NCI-H2107 (cell line): ENCODE results near the gene DCAF16.
"Not testable (repeated sequence)": the region's sequence is repeated elsewhere in the genome, so short reads cannot be mapped to it uniquely, and the experiment has no call there.

Experiments
- DNase-seq: peaks from one replicate; lab custom pipeline; 2025; lab: John Stamatoyannopoulos, UW

The DCAF16 gene

DNA sequence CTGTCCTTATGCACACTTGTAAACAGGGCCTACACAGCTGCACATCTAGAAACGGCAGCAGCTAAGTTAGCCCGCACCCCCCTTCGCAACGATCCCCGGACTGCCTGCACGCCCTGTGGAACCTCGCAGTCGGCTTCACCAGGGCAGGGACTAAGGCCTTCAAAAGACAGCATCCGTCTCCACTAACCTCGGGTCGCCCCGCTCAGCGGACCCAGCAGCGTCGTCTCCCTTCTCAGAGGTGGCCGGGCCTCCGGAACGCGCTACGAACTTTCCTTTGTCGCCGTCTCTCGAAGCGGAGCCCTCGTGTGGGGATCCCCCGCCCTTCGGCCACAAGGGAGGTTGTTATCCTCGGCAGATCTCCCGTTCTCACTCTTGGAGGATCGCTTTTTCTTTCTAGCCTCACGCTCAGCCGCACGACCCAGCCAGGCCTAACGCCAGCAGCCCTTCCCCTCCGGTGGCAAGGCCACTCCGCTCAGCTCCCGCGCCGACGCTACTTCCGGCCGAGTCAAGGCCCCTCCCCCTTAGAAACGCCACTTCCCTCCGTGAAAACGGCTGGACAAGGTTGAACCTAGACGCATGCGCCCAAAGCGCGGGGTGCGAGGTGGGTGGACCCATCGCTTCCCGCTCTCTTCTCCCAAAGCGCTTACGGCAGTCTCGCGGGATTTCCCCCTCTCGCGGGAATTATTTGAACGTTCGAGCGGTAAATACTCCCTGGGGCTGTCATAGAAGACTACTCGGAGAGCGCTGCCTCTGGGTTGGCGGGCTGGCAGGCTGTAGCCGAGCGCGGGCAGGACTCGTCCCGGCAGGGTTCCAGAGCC, at the start of gene DCAF16, which contains the start of gene NCAPG:
Gene DCAF16, minus strand, starts transcription at position 498 of the 818 bp plus-strand sequence. CDS start 6,616 bp downstream, outside the sequence.
Gene NCAPG, plus strand, starts transcription at position 720 of the 818 bp plus-strand sequence. CDS start 99 bp downstream, outside the sequence.
- peak; percentile 88 for DNase-seq

DNA sequence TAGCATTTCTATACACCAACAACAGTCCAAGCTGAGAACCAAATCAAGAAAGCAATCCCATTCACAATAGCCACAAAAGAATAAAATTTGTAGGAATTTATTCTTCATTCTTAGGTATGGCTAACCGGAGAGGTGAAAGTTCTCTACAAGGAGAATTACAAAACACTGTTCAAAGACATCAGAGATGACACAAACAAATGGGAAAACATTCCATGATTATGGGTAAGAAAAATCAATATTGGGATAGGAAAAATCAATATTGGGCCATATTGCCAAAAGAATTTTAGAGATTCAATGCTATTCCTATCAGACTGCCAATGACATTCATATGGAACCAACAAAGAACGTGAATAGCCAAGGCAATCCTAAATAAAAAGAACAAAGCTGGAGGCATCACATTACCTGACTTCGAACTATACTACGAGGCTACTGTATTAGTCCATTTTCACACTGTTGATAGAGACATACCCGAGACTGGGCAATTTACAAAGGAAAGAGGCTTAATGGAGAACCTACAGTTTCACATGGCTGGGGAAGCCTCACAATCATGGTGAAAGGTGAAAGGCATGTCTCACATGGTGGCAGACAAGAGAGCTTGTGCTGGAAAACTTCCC, 49.3 kb upstream of the DCAF16 start:
- no peak for DNase-seq

DNA sequence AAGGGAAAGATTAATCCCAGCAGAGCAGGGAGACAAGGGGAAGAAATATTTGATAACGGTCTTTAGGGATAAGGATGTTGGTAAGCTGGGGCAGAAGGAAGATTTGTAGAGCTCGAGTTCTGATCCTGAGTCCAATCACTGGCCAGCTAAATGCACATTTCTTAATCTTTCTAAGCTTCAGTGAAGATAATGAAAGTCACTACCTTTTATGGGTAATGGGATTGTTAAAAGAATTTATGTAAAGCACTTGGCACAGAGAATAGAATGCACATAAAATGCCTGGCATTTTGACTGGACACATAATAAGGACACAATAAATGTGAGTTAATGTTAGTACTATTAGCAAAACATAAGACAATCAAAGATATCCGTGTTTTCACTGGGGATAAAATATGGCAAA, 43.5 kb upstream of the DCAF16 start:
- no peak for DNase-seq

DNA sequence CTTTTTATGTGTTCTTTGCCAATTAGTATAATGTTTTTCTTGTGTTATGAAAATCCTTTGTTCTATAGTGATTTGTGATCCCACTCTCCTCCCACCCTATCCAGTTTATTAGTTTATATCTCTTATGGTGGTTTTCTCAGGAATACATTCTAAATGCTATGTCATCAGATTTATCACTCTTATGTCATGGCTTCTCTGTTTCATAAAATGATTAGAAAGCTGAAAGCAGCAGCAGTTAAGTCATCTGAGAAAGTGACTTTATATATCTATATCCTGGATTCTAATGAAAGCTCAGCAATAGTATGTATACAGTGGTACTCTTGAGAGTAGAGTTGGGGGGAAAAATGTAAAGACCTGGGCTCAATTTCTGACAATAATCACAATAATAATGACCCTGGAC, 41.4 kb upstream of the DCAF16 start:
- no peak for DNase-seq

DNA sequence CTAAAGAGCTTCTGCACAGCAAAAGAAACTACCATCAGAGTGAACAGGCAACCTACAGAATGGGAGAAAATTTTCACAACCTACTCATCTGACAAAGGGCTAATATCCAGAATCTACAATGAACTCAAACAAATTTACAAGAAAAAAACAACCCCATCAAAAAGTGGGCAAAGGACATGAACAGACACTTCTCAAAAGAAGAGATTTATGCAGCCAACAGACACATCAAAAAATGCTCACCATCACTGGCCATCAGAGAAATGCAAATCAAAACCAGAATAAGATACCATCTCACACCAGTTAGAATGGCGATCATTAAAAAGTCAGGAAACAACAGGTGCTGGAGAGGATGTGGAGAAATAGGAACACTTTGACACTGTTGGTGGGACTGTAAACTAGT, 39.7 kb upstream of the DCAF16 start:
- DNase-seq, result not testable (repeated sequence)

DNA sequence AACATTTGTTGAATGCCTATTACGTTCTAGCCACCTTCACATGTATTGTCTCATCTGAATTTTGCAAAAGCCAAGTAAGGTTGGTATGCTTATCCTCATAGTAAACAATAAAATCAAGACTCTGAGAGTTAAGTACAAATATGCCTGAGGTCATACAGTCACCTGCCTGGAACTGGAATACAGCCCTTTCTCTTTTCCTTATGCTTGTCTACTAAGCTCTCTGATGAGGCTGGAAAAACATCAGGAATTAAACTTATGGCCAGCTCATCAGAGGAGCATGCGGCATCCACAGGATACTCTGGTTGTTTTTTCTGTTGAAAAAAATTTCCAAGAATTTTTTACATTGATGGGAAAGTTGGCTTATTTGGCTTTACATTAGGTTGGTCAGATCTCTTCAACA, 35.7 kb upstream of the DCAF16 start:
- DNase-seq, result no peak

DNA sequence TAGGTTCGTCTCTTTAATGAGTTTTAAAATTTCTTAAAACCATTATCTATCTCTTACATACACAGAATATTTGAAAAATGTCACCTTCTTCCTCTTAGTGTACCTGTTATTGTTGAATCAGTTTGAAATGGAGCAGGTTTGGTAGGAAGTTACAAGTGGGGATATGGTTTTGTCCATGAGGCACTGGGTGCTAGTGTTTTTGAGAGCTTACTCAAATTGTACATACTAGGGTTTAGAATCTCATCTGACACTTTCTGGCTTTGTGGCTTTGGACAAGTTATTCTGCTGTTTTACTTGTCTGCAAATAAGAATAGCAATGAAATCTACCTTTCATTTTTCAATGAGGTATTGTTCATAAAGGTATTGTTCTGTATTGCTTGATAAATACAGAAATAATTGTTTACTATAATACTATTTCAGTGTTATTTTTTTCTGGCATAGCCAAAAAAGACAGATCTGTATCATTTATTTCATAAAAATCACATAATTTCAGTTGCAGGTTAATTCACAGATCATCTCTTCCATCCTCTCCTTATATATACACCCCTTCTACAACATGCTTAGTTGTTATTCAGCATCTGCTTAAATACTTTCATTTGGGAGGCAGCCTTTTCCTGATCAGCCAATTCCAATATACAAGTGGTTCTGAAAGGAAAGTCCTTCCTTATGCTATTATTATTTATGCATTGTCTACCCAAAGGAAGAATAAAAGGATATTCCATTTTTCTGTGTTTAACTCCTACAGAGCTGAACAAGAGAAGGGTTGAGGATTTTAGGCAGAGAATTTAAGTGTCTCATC, 13.5 kb upstream of the DCAF16 start:
- no peak for DNase-seq

DNA sequence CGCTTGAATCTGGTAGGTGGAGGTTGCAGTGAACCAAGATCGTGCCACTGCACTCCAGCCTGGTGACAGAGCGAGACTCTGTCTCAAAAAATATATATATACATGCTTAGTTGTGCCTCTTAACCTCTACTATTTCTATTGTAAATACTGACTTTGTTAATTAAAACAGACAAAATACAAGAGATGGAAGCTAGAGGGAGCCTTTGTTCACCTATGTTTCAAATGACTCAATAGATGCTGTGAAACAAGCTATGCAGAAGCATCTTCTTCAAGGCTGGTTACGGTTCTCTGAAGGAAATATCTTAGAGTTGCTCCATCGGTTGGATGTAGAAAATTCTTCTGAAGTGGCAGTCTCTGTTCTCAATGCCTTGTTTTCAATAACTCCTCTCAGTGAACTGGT, 6.5 kb upstream of the DCAF16 start:
- no peak for DNase-seq

DNA sequence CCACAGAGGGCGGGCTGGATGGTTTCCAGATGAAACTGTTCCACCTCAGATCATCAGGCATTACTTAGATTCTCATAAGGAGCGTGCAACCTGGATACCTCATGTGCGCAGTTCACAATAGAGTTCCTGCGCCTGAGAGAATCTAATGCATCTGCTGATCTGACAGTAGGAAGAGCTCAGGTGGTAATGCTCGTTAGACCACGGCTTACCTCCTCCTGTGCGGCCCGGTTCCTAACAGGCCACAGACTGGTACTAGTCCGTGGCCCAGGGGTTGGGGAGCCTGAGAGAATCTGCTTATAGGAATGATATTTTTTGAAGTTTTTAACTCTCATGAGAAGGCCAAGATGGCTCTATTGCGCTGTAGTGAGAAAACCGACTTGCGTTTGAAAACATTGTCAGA, 5.6 kb upstream of the DCAF16 start:
- DNase-seq, result no peak

DNA sequence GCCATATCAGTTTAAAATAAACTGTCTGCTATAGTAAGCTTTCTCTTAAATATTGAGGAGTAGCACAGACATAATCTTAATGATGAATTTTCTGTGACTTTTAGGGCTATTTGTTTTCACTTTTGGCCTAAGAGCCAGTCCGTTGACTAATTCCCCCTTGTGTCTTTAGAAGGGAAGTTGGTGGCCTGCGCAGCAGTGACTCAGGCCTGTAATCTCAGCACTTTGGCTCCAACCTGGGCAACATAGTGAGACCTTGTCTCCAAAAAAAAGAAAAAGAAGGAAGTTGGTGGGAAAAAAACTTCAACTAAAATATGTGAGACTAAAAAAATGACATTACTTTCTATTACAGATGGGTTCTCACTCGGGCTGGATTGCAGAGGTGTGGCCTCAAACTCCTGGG, 3.6 kb upstream of the DCAF16 start:
- DNase-seq, result no peak

DNA sequence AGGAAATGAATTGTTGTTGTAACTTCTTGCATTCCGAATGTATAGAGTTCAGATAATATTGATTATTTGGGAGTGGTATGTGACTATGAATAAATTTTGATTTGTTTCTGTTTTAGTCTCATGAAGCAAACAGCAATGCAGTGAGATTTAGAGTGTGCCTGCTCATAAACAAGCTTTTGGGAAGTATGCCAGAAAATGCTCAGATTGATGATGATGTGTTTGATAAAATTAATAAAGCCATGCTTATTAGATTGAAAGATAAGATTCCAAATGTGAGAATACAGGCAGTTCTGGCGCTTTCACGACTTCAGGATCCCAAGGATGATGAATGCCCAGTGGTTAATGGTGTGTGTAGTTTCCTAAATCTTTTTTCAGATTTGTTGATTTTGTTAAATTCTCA, 2.2 kb upstream of the DCAF16 start:
- DNase-seq, result no peak

DNA sequence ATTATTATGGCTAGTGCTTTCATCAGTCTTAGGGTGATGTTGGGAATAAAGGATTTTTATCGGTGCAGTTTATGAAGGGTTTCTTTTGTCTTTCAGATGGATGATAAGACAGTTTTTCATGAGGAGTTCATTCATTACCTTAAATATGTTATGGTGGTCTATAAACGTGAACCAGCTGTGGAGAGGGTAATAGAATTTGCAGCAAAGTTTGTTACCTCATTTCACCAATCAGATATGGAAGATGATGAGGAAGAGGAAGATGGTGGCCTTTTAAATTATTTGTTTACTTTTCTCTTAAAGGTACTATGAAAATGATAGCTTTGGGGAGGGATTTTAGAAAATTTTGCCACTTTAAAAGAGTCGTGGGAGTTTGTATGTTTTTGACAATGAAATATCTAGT, 1.6 kb upstream of the DCAF16 start:
- no peak for DNase-seq

DNA sequence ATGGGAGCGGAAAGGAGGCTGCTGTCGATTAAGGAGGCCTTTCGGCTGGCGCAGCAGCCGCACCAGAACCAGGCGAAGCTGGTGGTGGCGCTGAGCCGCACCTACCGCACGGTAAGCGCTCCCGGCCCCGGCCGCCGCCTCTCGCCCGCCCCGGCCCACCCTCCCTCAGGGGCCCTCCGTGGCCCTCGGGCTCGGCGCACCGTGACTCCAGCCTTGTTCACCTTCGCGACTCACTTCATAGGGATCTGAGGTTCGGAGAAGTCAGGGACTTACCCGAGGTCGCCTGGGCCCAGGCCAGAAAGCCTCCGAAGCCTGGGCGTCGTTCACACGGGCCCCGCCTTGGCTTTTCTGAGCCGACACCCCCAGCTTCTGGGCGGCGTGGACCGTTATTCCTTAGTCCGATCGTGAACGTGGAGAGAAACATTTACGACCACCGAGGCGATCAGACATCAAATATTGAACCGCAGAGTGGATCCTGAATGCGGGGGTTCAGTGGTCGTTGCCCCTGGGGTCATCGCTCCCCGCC, 584 bp upstream of the DCAF16 start:
- DNase-seq, result no peak

DNA sequence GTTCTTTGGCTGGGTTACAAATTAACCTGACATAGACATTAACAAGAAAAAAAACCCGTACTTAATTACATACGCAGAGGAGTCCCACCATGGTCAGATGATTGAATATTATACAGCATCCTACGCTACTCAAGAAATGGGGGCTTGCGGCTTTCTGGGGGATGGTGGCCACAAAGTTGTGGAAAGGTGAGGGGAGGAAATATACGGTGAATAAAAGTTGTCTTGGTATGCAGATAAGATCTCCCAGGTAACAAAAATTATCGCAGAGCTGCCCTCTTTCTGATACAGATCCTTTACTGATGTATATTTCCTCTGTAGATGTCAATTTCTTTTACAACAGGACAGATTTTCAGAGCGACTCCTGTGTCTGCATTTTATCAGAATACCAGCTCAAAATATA, 890 bp downstream of the DCAF16 start:
- DNase-seq, result no peak

DNA sequence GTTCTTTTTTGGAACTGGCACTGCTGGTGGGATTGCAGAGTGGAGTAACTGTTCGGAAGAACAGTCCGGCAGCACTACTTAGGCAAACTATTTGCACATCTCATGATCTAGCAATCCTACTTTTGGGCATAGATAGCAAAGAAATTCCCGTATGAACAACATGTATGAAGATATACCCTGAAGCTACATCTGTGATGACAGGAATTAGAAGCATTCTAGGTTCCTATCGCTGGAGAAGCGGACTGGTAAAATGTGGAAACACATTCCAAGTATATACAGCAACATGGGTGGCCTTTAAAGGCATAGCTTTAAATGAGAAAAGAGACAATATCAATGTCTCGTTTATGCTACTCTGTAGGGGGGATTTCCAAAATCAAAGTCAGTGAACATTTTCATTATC, 3.1 kb downstream of the DCAF16 start:
- no peak for DNase-seq

DNA sequence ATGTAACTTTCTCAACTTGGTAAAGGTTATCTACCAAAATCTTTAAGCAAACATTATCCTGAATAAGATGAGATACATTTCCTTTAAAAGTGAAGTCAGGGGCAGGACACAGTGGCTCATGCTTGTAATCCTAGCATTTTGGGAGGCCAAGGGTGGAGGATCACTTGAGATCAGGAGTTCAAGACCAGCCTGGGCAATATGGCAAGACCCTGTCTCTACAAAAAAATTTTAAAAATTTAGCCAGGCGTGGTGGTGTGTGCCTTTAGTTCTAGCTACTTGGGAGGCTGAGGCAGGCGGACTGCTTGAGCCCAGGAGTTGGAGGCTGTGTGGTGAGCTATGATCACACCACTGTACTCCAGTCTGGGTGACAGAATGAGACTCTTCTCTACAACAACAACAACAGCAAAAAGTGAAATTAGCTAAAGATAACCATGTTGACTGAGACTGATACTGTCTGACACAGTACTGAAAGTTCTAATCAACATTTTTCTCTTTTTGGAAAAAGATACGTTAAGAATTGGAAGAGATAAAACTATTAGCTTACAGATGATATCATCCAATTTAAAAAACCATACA, 4.9 kb downstream of the DCAF16 start:
- no peak for DNase-seq

DNA sequence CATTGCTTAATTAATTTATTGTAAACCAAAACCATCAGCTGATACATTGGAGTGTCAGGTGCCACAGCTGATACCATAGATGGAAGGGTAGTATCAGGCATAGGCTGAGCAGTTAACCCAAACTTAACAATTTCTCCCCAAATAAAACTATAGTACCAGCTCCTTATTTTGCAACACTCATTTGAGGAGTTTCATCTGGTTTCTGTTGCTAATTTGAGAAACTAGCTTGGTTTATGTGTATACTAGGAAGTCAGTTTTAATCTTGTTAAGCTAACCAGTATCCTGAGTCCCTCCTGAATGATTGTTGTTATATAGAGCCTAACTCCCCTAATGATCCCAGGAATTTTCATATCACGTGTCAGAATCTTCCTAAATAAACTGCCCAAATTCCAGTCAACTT, 12.7 kb downstream of the DCAF16 start:
- no peak for DNase-seq

DNA sequence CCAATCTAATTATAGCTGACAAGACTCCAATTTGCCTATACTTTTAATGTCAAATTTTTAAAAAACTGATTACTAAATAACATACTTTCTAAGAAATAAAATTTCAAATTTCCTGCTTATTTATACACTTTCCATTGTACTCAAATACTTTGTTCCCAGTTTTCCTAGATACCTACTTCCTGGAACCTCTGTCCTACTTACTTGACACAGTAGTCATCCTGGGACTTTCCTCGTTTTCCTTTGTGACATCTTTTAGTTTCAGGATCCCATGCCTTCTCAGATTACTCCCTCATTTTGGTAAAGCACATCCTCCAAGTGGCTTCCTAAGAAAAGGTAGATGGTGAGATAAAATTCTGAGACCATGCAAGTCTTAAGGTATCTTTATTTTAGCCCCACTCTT, 15.8 kb downstream of the DCAF16 start:
- DNase-seq, result no peak

DNA sequence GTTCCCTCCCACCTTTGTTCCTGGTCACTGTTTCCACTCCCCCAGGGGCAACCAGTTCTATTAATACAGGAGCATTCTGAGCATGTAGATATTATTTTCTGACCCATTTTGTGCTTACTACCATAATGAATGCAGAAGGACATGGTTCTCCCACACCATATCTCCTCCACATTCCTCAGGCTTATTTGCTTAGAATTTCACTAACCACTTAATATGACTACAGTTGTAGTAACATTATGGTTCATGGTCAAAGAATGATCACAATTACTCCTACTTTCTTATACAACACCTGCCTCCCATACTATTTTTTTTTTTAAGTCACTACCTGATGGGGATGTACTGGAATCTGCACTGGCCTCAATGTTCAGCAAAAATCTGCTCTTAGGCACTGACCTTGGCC, 21.6 kb downstream of the DCAF16 start:
- DNase-seq, result no peak

DNA sequence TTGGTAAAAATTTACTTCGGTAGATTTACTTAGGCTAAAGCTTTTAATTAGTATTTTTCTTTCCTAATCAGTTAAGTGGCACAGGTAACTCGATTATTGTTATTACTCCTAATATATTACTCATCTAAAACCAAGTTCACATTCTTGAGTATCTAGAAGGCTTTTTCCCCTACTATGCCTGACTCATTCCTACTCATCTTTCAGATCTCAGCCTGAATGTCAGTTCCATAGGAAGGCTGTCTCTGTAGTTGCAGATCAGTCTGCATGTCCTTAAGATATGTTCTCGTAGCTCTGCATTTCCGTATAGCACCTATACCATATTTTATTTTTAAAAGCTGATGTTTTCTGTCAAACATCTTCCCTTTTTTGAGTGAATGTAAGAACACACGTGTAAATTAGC, 23.2 kb downstream of the DCAF16 start:
- no peak for DNase-seq

DNA sequence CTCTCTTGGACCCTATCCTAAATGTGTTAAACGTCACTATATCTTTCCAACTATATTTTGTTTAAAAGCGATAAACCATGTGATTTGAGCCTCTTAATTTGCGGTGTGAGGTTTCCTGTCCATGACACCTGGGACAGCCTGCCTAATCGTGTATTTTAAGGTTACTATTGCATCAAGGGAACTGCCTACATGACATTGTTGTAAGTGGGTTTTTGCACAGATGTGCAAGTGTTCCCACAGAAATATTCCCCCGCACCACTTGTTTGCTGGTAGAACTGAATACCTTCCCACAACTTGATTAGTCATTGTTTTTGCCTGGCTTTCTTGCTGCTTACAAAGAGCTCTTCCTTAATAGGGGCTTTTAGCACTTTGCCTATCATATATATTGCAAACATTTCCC, 24.0 kb downstream of the DCAF16 start:
- DNase-seq, result no peak

DNA sequence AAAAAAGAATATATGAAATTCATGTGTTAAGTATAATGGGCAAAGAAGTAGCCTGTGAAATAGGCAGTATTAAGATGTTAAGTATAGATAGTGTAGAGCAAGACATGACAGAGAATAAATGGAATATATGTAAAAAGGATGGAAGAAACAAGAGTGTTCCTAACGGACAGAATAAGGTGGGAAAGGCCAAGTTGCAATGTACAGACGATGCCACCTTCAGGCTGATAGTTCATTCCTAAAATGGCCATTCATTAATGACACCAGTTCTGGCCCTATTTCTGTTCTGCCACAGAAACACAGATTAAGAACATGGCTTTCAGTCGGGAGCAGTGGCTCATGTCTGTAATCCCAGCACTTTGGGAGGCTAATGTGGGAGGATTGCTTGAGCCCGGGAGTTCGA, 24.7 kb downstream of the DCAF16 start:
- no peak for DNase-seq
